ENCODE data around the gene FLACC1.

FLACC1 gene

GRCh38 chr2:201285499-201285898, 71.6 kb downstream of the FLACC1 start:
- ChIA-PET POLR2A (ENCODE audit: low non-redundant PET) (no interaction called here), CTCF (no interaction called here)
- TF ChIP-seq CTCF (conservative IDR thresholded peaks at IDR 0.05; ENCODE audit: low read depth) = no peak
- no peak overlapping the region for H3K27ac ChIP-seq
- no peak for DNase-seq (ENCODE audit: low spot score)

- no peak for DNase-seq (ENCODE audit: low spot score)
- ChIA-PET CTCF (no interaction called here), POLR2A (ENCODE audit: low non-redundant PET) (no interaction called here)
- no peak overlapping the region for H3K27ac ChIP-seq
- no peak for TF ChIP-seq CTCF (conservative IDR thresholded peaks at IDR 0.05; ENCODE audit: low read depth)
Observed at GRCh38 chr2:201280191-201281040, 76.7 kb downstream of the FLACC1 start.

GRCh38 chr2:201279079-201279478, 78.1 kb downstream of the FLACC1 start:
- H3K27ac ChIP-seq = no peak overlapping the region
- POLR2A ChIA-PET (ENCODE audit: low non-redundant PET) = no interaction called here
- CTCF ChIA-PET = no interaction called here
- no peak for DNase-seq (ENCODE audit: low spot score)
- TF ChIP-seq CTCF (conservative IDR thresholded peaks at IDR 0.05; ENCODE audit: low read depth) = no peak

- ChIA-PET CTCF (interaction anchor here (0.7 kb wide), 1 partner anchor 44 kb away, joined by 4 read pairs; no protein-coding TSS in a partner anchor), POLR2A (ENCODE audit: low non-redundant PET) (no interaction called here)
- no peak for TF ChIP-seq CTCF (conservative IDR thresholded peaks at IDR 0.05; ENCODE audit: low read depth)
- DNase-seq (ENCODE audit: low spot score) = no peak
- H3K27ac ChIP-seq = no peak overlapping the region
Observed at GRCh38 chr2:201276511-201276910, 80.6 kb downstream of the FLACC1 start.

- no peak for TF ChIP-seq CTCF (conservative IDR thresholded peaks at IDR 0.05; ENCODE audit: low read depth)
- ChIA-PET POLR2A (ENCODE audit: low non-redundant PET) (no interaction called here), CTCF (interaction anchor here (0.7 kb wide), 1 partner anchor 44 kb away, joined by 4 read pairs; no protein-coding TSS in a partner anchor)
- no peak overlapping the region for H3K27ac ChIP-seq
- no peak for DNase-seq (ENCODE audit: low spot score)
Observed at GRCh38 chr2:201275990-201276389, 81.2 kb downstream of the FLACC1 start.

GRCh38 chr2:201275069-201275468, 82.1 kb downstream of the FLACC1 start:
- no peak for TF ChIP-seq CTCF (conservative IDR thresholded peaks at IDR 0.05; ENCODE audit: low read depth)
- no peak for DNase-seq (ENCODE audit: low spot score)
- H3K27ac ChIP-seq = no peak overlapping the region
- POLR2A ChIA-PET (ENCODE audit: low non-redundant PET) = no interaction called here
- CTCF ChIA-PET = no interaction called here

All from RWPE1 (cell line).